Prostate gland (tissue), 2 donors: Measurements from ENCODE around the gene LNPEP. TPM values are rescaled to one million over a fixed set of nuclear protein-coding genes. Genes with fewer than 3 reads are reported as not detected.

Source experiments
- DNase-seq: peaks from one replicate; pipeline ENCODE4 v3.0.0-alpha.2; 2019; ENCODE audit warnings: low spot score
- H3K27ac ChIP-seq, 2 donors: fragments of 200-600 bp; sonication (generic); 2 replicates each; pipeline ENCODE4 v1.5.1; 2017 to 2019
- H3K27me3 ChIP-seq: fragments of 200-600 bp; sonication (generic); replicated peaks from 2 replicates; pipeline ENCODE4 v1.5.1; 2019; ENCODE audit not compliant: insufficient read depth
- H3K36me3 ChIP-seq, 2 donors: fragments of 200-600 bp; sonication (generic); 1 replicate in 1 of 2; 2 replicates in 1 of 2; pipeline versions ENCODE4 v1.5.1 to v1.8.1; 2017 to 2019
- H3K4me1 ChIP-seq: fragments of 200-600 bp; sonication (generic); replicated peaks from 2 replicates; pipeline ENCODE4 v1.5.1; 2019
- H3K4me3 ChIP-seq, 2 donors: fragments of 200-600 bp; sonication (generic); 2 replicates each; pipeline ENCODE4 v1.5.1; 2017 to 2019
- H3K9me3 ChIP-seq: fragments of 200-600 bp; sonication (generic); 2 replicates; pipeline ENCODE4 v1.5.1; 2017
- POLR2A ChIP-seq: fragments of 450-650 bp; IDR thresholded peaks from one replicate; pipeline ENCODE4 v1.6.1; 2016; ENCODE audit warnings: antibody characterized with exemption, mild to moderate bottlenecking
- POLR2AphosphoS5 ChIP-seq: sonication (generic); formaldehyde crosslinking; IDR thresholded peaks from one replicate; pipeline ENCODE4 v1.6.1; 2017; ENCODE audit warnings: antibody characterized with exemption
- WGBS: methylation state at CpG from one replicate; pipeline ENCODE4 v1.1.5; 2018; 5-methylcytosine and 5-hydroxymethylcytosine counted together
- intact Hi-C: fragments of 100-400 bp; cut with DNase I; formaldehyde crosslinking; loops from one replicate; pipeline ENCODE4 v1.14.2; 2022
- total RNA-seq, 2 donors: library from RNA; depleted of rRNA; stranded (reverse); fragments of >200 nt; gene quantifications; one replicate each; pipeline ENCODE4 v1.1.0, GENCODE V29; 2016
- TF ChIP-seq, protein P1 (sequence below), 4 experiments: fragments of 200-600 bp in 2 of 4; fragments of 450-650 bp in 2 of 4; sonication (generic) in 2 of 4; IDR thresholded peaks; 1 replicate in 3 of 4; 2 replicates in 1 of 4; pipeline ENCODE4 v1.5.1; 2016 to 2019; ENCODE audit warnings: antibody characterized with exemption in 4 of 4, mild to moderate bottlenecking in 2 of 4, moderate library complexity in 2 of 4

The LNPEP gene
- total RNA-seq, 2 donors from 2014 or later, result 38.5 to 43.9 TPM

DNA sequence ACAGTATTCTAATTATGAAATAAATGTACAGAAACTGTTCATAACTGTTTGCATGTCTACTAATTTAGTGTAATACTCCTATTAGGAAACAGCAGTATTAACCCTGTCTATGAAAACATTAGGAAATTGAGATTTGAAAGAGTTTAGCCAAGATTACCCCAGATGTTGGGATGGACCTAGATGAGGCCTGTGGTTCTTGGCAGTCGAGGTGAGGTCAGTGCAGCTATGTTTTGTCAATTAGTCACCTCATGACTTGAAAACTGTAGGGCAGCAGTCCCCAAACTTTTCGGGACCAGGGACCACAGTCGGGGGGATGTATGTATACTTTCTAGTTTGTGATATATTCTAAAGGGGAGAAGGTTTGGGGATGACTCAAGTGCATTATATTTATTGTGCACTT, 4.7 kb downstream of the LNPEP start:
- H3K27me3 ChIP-seq, result no peaks in the 10 kb centered on the region
- TF ChIP-seq POLR2AphosphoS5 (no peak), POLR2A (no peak)
- TF ChIP-seq, protein P1, sequence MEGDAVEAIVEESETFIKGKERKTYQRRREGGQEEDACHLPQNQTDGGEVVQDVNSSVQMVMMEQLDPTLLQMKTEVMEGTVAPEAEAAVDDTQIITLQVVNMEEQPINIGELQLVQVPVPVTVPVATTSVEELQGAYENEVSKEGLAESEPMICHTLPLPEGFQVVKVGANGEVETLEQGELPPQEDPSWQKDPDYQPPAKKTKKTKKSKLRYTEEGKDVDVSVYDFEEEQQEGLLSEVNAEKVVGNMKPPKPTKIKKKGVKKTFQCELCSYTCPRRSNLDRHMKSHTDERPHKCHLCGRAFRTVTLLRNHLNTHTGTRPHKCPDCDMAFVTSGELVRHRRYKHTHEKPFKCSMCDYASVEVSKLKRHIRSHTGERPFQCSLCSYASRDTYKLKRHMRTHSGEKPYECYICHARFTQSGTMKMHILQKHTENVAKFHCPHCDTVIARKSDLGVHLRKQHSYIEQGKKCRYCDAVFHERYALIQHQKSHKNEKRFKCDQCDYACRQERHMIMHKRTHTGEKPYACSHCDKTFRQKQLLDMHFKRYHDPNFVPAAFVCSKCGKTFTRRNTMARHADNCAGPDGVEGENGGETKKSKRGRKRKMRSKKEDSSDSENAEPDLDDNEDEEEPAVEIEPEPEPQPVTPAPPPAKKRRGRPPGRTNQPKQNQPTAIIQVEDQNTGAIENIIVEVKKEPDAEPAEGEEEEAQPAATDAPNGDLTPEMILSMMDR (IDR thresholded peaks at IDR 0.05), result no peak
- intact Hi-C loops, result no loop called here
- H3K4me1 ChIP-seq, result no peaks in the 10 kb centered on the region
- no peak overlapping the region for H3K27ac ChIP-seq
- no peaks in the 10 kb centered on the region for H3K9me3 ChIP-seq
- H3K4me3 ChIP-seq, result no peak overlapping the region
- H3K36me3 ChIP-seq, result no peaks in the 10 kb centered on the region
- WGBS, result 88% methylated on average over 3 of the region's 3 CpGs
- no peak for DNase-seq

DNA sequence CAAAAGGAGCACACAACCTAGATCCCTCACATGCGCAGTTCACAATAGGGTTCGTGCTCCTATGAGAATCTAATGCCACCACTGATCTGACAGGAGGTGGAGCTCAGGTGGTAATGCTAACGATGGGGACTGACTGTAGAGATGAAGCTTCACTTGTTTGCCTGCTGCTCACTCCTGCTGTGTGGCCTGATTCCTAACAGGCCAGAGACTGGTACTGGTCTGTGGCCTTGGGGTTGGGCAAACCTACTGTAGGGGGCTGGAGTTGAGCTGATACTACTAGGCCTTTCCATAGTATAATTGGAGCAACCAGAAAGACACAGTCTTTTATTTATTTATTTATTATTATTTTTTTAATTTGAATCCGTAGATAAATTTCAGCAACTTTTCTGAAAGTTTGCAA, 5.3 kb downstream of the LNPEP start:
- no peaks in the 10 kb centered on the region for H3K9me3 ChIP-seq
- H3K36me3 ChIP-seq, result no peaks in the 10 kb centered on the region
- TF ChIP-seq, protein P1 (IDR thresholded peaks at IDR 0.05), result no peak
- TF ChIP-seq POLR2AphosphoS5, result no peak
- no peak for TF ChIP-seq POLR2A
- H3K4me3 ChIP-seq, result no peak overlapping the region
- H3K4me1 ChIP-seq, result no peaks in the 10 kb centered on the region
- intact Hi-C loops, result no loop called here
- H3K27me3 ChIP-seq, result no peaks in the 10 kb centered on the region
- no peak overlapping the region for H3K27ac ChIP-seq
- DNase-seq, result no peak
- 75% methylated on average over 4 of the region's 4 CpGs for WGBS

DNA sequence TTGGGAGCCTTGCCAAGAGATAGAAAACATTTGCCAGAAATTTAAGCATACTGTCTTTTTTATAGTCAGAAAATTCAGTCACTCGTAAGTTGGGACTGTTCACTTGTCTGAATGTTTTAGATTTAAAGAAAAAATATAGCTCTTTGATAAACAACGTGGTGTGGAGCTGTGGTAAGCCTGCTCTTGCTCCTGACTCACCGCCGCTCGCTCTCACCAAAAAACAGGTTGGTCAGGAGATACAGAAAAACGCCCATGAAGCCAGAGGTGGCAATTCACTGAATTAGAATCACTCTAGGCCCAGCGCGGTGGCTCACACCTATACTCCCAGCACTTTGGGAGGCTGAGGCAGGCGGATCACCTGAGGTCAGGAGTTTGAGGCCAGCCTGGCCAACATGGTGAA, 6.2 kb downstream of the LNPEP start:
- Histone ChIP-seq H3K27me3 (no peaks in the 10 kb centered on the region), H3K4me3 (no peak overlapping the region), H3K27ac (no peak overlapping the region), H3K4me1 (no peaks in the 10 kb centered on the region), H3K9me3 (no peaks in the 10 kb centered on the region), H3K36me3 (no peaks in the 10 kb centered on the region)
- 95% methylated on average over 9 of the region's 9 CpGs for WGBS
- intact Hi-C loops, result no loop called here
- TF ChIP-seq, protein P1 (IDR thresholded peaks at IDR 0.05), result no peak
- TF ChIP-seq POLR2AphosphoS5, result no peak
- no peak for TF ChIP-seq POLR2A
- no peak for DNase-seq

DNA sequence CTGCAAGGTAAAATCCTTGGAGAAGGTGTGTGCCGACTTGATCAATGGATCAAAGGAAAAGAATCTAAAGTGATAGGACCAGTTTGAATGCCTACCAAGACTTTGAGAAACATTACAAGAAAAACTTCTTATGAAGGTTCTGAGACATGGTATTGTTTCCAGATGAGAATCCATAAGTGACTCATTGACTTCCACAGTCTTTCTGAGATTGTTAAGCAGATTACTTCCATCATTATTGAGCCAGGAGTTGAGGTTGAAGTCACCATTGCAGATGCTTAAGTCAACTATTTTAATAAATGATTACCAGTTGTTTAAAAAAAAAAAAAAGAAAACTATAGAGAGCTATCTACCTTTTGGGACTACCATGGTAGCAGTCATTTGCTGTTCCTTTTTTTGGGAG, 7.0 kb downstream of the LNPEP start:
- Histone ChIP-seq H3K4me1 (no peaks in the 10 kb centered on the region), H3K36me3 (no peaks in the 10 kb centered on the region), H3K9me3 (no peaks in the 10 kb centered on the region), H3K27me3 (no peaks in the 10 kb centered on the region), H3K4me3 (no peak overlapping the region), H3K27ac (no peak overlapping the region)
- 77% methylated on average over 1 of the region's 1 CpG for WGBS
- no peak for DNase-seq
- intact Hi-C loops, result no loop called here
- TF ChIP-seq, protein P1 (IDR thresholded peaks at IDR 0.05), result no peak
- TF ChIP-seq POLR2A, result no peak
- TF ChIP-seq POLR2AphosphoS5, result no peak

DNA sequence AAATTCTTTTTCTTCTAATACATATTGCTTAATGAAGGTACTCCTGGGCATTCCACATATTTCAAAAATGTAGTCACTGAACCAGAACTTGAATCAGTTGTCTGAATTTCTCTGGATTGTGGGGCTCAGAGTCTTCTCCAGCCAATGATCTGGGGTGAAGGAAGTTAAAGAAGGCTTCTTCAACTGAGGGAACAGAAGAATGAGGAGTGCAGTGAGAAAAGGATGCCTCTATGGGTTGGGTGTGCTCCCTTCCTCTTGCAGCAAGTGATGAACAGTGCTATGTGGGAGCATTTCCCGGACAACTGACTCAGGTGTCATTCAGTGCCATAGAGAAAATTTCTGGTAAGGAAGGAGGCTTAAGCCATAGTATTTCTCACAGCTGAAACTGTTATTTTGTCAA, 7.9 kb downstream of the LNPEP start:
- intact Hi-C loops, result no loop called here
- no peaks in the 10 kb centered on the region for H3K36me3 ChIP-seq
- 100% methylated on average over 1 of the region's 1 CpG for WGBS
- no peaks in the 10 kb centered on the region for H3K27me3 ChIP-seq
- H3K4me1 ChIP-seq, result no peaks in the 10 kb centered on the region
- TF ChIP-seq POLR2AphosphoS5, result no peak
- TF ChIP-seq, protein P1 (IDR thresholded peaks at IDR 0.05), result no peak
- no peak for TF ChIP-seq POLR2A
- no peak overlapping the region for H3K4me3 ChIP-seq
- H3K9me3 ChIP-seq, result no peaks in the 10 kb centered on the region
- H3K27ac ChIP-seq, result no peak overlapping the region
- no peak for DNase-seq
